HEK293 (cell line): ENCODE data around the gene AATF.

Experiments
- CTCF ChIA-PET: fragments of 350-600 bp; formaldehyde crosslinking; extraction: SDS; loops from one replicate; lab custom pipeline; 2021; ENCODE audit warnings: antibody characterized with exemption; lab: Yijun Ruan, JAX
- POLR2A ChIA-PET: fragments of 300-600 bp; formaldehyde crosslinking; extraction: SDS; loops from one replicate; lab custom pipeline; 2020; ENCODE audit warnings: antibody characterized with exemption, inconsistent platforms; lab: Yijun Ruan, JAX
- H3K27ac ChIP-seq: fragments of 200-500 bp; sonication (Bioruptor generic); 2 replicates; pipeline ENCODE4 v1.5.1; 2014; ENCODE audit warnings: low read depth, low read length, control low read depth, inconsistent platforms; ENCODE audit errors: extremely low read depth
- H3K36me3 ChIP-seq, 2 experiments: fragments of 200-500 bp in 1 of 2; sonication (Bioruptor generic) in 1 of 2; 1 replicate in 1 of 2; 2 replicates in 1 of 2; pipeline ENCODE4 v1.5.1; 2014 to 2017; ENCODE audit warnings: inconsistent platforms in 2 of 2, low read length in 2 of 2; ENCODE audit not compliant: control insufficient read depth in 2 of 2, insufficient read depth in 1 of 2
- H3K4me1 ChIP-seq: fragments of 200-500 bp; sonication (Bioruptor generic); 2 replicates; pipeline ENCODE4 v1.5.1; 2014; ENCODE audit warnings: mild to moderate bottlenecking, low read length, inconsistent platforms; ENCODE audit not compliant: control insufficient read depth, insufficient read depth
- H3K4me3 ChIP-seq: 2 replicates; pipeline ENCODE4 v1.5.1; 2011; ENCODE audit warnings: low read depth, mild to moderate bottlenecking, control low read depth, low read length, moderate library complexity
- H3K9me3 ChIP-seq: fragments of 200-500 bp; sonication (Bioruptor generic); 2 replicates; pipeline ENCODE4 v1.5.1; 2014; ENCODE audit warnings: low read depth, low read length, inconsistent platforms; ENCODE audit not compliant: control insufficient read depth, insufficient read depth
- FEZF1 ChIP-seq: fragments of 450-650 bp; formaldehyde crosslinking; IDR thresholded peaks from 2 replicates; pipeline ENCODE4 v1.5.1; 2016; ENCODE audit warnings: missing biosample characterization, missing genetic modification characterization
- HOXD13 ChIP-seq: sonication (generic); formaldehyde crosslinking; IDR thresholded peaks from 2 replicates; pipeline ENCODE4 v1.8.0; 2022; ENCODE audit warnings: missing genetic modification reagents, borderline replicate concordance
- KLF16 ChIP-seq: fragments of 450-650 bp; formaldehyde crosslinking; IDR thresholded peaks from 2 replicates; pipeline ENCODE4 v1.5.1; 2017; ENCODE audit warnings: missing biosample characterization, missing genetic modification characterization
- OSR2 ChIP-seq: fragments of 450-650 bp; formaldehyde crosslinking; IDR thresholded peaks from 2 replicates; pipeline ENCODE4 v1.5.1; 2016; ENCODE audit warnings: missing biosample characterization, missing genetic modification characterization
- OVOL3 ChIP-seq: fragments of 450-650 bp; formaldehyde crosslinking; IDR thresholded peaks from 2 replicates; pipeline ENCODE4 v1.5.1; 2016; ENCODE audit warnings: missing biosample characterization, missing genetic modification characterization
- SCRT1 ChIP-seq: fragments of 450-650 bp; formaldehyde crosslinking; IDR thresholded peaks from 2 replicates; pipeline ENCODE4 v1.5.1; 2016; ENCODE audit warnings: missing biosample characterization, missing genetic modification characterization, borderline replicate concordance
- SCRT2 ChIP-seq: fragments of 450-650 bp; formaldehyde crosslinking; IDR thresholded peaks from 2 replicates; pipeline ENCODE4 v1.5.1; 2016; ENCODE audit warnings: missing biosample characterization, missing genetic modification characterization
- SP2 ChIP-seq: fragments of 450-650 bp; formaldehyde crosslinking; IDR thresholded peaks from 2 replicates; pipeline ENCODE4 v1.5.1; 2016; ENCODE audit warnings: missing biosample characterization, missing genetic modification characterization
- ZBTB1 ChIP-seq: fragments of 450-650 bp; formaldehyde crosslinking; IDR thresholded peaks from 2 replicates; pipeline ENCODE4 v1.5.1; 2016; ENCODE audit warnings: missing biosample characterization, missing genetic modification characterization
- ZFP41 ChIP-seq: fragments of 450-650 bp; formaldehyde crosslinking; IDR thresholded peaks from 2 replicates; pipeline ENCODE4 v1.5.1; 2016; ENCODE audit warnings: missing biosample characterization, missing genetic modification characterization, borderline replicate concordance
- ZNF121 ChIP-seq: fragments of 450-650 bp; formaldehyde crosslinking; IDR thresholded peaks from 2 replicates; pipeline ENCODE4 v1.5.1; 2016; ENCODE audit warnings: missing biosample characterization, missing genetic modification characterization
- ZNF23 ChIP-seq: fragments of 450-650 bp; formaldehyde crosslinking; IDR thresholded peaks from 2 replicates; pipeline ENCODE4 v1.5.1; 2016; ENCODE audit warnings: missing biosample characterization, missing genetic modification characterization, borderline replicate concordance
- ZNF24 ChIP-seq: fragments of 450-650 bp; formaldehyde crosslinking; IDR thresholded peaks from 2 replicates; pipeline ENCODE4 v1.5.1; 2016; ENCODE audit warnings: missing biosample characterization, missing genetic modification characterization
- ZNF324 ChIP-seq: fragments of 450-650 bp; formaldehyde crosslinking; IDR thresholded peaks from 2 replicates; pipeline ENCODE4 v1.5.1; 2016; ENCODE audit warnings: missing biosample characterization, missing genetic modification characterization
- ZNF335 ChIP-seq: fragments of 450-650 bp; formaldehyde crosslinking; conservative IDR thresholded peaks from 2 replicates; pipeline ENCODE4 v1.5.1; 2016; ENCODE audit warnings: missing biosample characterization, missing genetic modification characterization
- ZNF354C ChIP-seq: fragments of 450-650 bp; formaldehyde crosslinking; IDR thresholded peaks from 2 replicates; pipeline ENCODE4 v1.5.1; 2016; ENCODE audit warnings: missing biosample characterization, missing genetic modification characterization, low read depth, borderline replicate concordance
- ZNF391 ChIP-seq: fragments of 450-650 bp; formaldehyde crosslinking; IDR thresholded peaks from 2 replicates; pipeline ENCODE4 v1.5.1; 2016; ENCODE audit warnings: low read depth, missing biosample characterization, missing genetic modification characterization, borderline replicate concordance
- ZNF423 ChIP-seq: fragments of 450-650 bp; formaldehyde crosslinking; IDR thresholded peaks from 2 replicates; pipeline ENCODE4 v1.5.1; 2016; ENCODE audit warnings: missing biosample characterization, missing genetic modification characterization
- ZNF426 ChIP-seq: fragments of 450-650 bp; formaldehyde crosslinking; IDR thresholded peaks from 2 replicates; pipeline ENCODE4 v1.5.1; 2017; ENCODE audit warnings: missing biosample characterization, missing genetic modification characterization, mild to moderate bottlenecking, inconsistent platforms, moderate library complexity
- ZNF623 ChIP-seq: fragments of 450-650 bp; formaldehyde crosslinking; IDR thresholded peaks from 2 replicates; pipeline ENCODE4 v1.5.1; 2016; ENCODE audit warnings: missing biosample characterization, missing genetic modification characterization
- ZNF654 ChIP-seq: fragments of 450-650 bp; formaldehyde crosslinking; IDR thresholded peaks from 2 replicates; pipeline ENCODE4 v1.5.1; 2016; ENCODE audit warnings: low read depth, missing biosample characterization, missing genetic modification characterization
- ZNF660 ChIP-seq: fragments of 450-650 bp; IDR thresholded peaks from 2 replicates; pipeline ENCODE4 v1.5.1; 2018; ENCODE audit warnings: missing biosample characterization, mild to moderate bottlenecking, missing genetic modification characterization
- ZNF701 ChIP-seq: fragments of 450-650 bp; formaldehyde crosslinking; IDR thresholded peaks from 2 replicates; pipeline ENCODE4 v1.5.1; 2016; ENCODE audit warnings: missing biosample characterization, missing genetic modification characterization
- ZNF768 ChIP-seq: fragments of 450-650 bp; formaldehyde crosslinking; IDR thresholded peaks from 2 replicates; pipeline ENCODE4 v1.5.1; 2018; ENCODE audit warnings: missing biosample characterization, mild to moderate bottlenecking, missing genetic modification characterization
- ZSCAN23 ChIP-seq: fragments of 450-650 bp; formaldehyde crosslinking; IDR thresholded peaks from 2 replicates; pipeline ENCODE4 v1.5.1; 2016; ENCODE audit warnings: missing biosample characterization, missing genetic modification characterization
- TF ChIP-seq, protein P1 (sequence below): fragments of 450-650 bp; formaldehyde crosslinking; IDR thresholded peaks from 2 replicates; pipeline ENCODE4 v1.5.1; 2017; ENCODE audit warnings: missing biosample characterization, missing genetic modification characterization
- TF ChIP-seq, protein P2 (sequence below): fragments of 450-650 bp; formaldehyde crosslinking; IDR thresholded peaks from 2 replicates; pipeline ENCODE4; 2016; ENCODE audit warnings: missing biosample characterization, missing genetic modification characterization
- TF ChIP-seq, protein P3 (sequence below): fragments of 450-650 bp; formaldehyde crosslinking; IDR thresholded peaks from 2 replicates; pipeline ENCODE4 v1.5.1; 2016; ENCODE audit warnings: missing biosample characterization, missing genetic modification characterization, borderline replicate concordance
- TF ChIP-seq, protein P4 (sequence below): sonication (generic); formaldehyde crosslinking; IDR thresholded peaks from 2 replicates; pipeline ENCODE4 v1.8.1; 2022; ENCODE audit warnings: mild to moderate bottlenecking, moderate library complexity, missing genetic modification reagents
- TF ChIP-seq, protein P5 (sequence below): fragments of 450-650 bp; formaldehyde crosslinking; IDR thresholded peaks from 2 replicates; pipeline ENCODE4 v1.5.1; 2017; ENCODE audit warnings: missing biosample characterization, missing genetic modification characterization

AATF gene

DNA sequence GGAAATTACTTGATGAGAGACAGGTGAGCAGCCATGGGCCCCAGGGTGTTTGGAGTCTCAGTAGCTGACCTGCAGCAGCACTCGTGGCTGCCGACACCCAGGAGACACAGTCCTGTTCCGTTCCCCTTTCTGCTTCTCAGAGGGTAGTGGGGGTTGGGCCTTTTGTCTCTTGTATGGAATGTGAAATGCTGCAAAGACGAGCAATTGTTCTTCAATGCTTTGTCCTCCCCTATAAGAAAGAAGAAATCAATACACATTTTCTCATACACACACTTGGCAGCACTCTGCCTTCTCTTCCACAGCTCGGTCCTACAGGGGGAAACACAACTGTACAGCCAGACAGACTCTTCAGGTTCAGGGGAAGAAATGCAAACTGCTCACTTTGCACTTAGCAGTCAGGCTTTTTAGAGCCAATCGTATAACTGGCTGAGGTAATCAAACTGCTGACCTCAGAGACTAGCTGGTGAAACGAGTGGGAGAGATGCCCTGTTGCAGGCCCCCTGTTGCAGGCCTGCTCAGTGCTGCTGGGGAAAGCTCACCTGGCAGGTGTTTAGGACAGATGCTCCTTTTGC lies 96.7 kb downstream of the AATF start:
- Histone ChIP-seq H3K27ac (no peak overlapping the region), H3K4me1 (peaks cover 20% of the 10 kb centered on the region; the same call in 1 of the 2 replicates), H3K36me3 (peaks cover 13 to 15% of the 10 kb centered on the region in 2 experiments), H3K9me3 (no peaks in the 10 kb centered on the region), H3K4me3 (no peak overlapping the region)
- CTCF ChIA-PET: interaction anchor here (0.5 to 5.2 kb wide), 11 partner anchors 23 to 443 kb away, joined by 3 to 84 read pairs (median 3); partner anchors contain the start of genes LHX1 and MRM1
- POLR2A ChIA-PET: interaction anchor here (0.9 kb wide), 1 partner anchor 109 kb away, joined by 3 read pairs; no protein-coding TSS in a partner anchor
- TF ChIP-seq ZNF23: no peak
- no peak for TF ChIP-seq ZNF335 (tag by site-specific recombination)
- TF ChIP-seq ZNF121 (tag by site-specific recombination): no peak
- TF ChIP-seq FEZF1: peak; percentile 97
- TF ChIP-seq ZNF654 (tag by site-specific recombination): no peak
- peak; percentile 61; the same call in 1 of the 2 replicates for TF ChIP-seq ZNF24 (tag by site-specific recombination)
- TF ChIP-seq, protein P1, sequence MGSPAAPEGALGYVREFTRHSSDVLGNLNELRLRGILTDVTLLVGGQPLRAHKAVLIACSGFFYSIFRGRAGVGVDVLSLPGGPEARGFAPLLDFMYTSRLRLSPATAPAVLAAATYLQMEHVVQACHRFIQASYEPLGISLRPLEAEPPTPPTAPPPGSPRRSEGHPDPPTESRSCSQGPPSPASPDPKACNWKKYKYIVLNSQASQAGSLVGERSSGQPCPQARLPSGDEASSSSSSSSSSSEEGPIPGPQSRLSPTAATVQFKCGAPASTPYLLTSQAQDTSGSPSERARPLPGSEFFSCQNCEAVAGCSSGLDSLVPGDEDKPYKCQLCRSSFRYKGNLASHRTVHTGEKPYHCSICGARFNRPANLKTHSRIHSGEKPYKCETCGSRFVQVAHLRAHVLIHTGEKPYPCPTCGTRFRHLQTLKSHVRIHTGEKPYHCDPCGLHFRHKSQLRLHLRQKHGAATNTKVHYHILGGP: no peak
- TF ChIP-seq ZNF324 (tag by site-specific recombination): no peak
- TF ChIP-seq HOXD13 (CRISPR knock-in tag): no peak
- no peak for TF ChIP-seq ZNF354C (tag by site-specific recombination)
- no peak for TF ChIP-seq ZNF391 (tag by site-specific recombination)
- TF ChIP-seq OSR2: 0 out of 2 replicates have a peak, but pooled peaks have one; percentile 28
- no peak for TF ChIP-seq ZFP41 (tag by site-specific recombination)
- no peak for TF ChIP-seq ZBTB1 (tag by site-specific recombination)
- no peak for TF ChIP-seq KLF16 (tag by site-specific recombination)
- TF ChIP-seq ZNF623: no peak
- TF ChIP-seq, protein P2, sequence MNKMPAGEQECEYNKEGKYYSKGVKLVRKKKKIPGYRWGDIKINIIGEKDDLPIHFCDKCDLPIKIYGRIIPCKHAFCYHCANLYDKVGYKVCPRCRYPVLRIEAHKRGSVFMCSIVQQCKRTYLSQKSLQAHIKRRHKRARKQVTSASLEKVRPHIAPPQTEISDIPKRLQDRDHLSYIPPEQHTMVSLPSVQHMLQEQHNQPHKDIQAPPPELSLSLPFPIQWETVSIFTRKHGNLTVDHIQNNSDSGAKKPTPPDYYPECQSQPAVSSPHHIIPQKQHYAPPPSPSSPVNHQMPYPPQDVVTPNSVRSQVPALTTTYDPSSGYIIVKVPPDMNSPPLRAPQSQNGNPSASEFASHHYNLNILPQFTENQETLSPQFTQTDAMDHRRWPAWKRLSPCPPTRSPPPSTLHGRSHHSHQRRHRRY: no peak
- TF ChIP-seq, protein P3, sequence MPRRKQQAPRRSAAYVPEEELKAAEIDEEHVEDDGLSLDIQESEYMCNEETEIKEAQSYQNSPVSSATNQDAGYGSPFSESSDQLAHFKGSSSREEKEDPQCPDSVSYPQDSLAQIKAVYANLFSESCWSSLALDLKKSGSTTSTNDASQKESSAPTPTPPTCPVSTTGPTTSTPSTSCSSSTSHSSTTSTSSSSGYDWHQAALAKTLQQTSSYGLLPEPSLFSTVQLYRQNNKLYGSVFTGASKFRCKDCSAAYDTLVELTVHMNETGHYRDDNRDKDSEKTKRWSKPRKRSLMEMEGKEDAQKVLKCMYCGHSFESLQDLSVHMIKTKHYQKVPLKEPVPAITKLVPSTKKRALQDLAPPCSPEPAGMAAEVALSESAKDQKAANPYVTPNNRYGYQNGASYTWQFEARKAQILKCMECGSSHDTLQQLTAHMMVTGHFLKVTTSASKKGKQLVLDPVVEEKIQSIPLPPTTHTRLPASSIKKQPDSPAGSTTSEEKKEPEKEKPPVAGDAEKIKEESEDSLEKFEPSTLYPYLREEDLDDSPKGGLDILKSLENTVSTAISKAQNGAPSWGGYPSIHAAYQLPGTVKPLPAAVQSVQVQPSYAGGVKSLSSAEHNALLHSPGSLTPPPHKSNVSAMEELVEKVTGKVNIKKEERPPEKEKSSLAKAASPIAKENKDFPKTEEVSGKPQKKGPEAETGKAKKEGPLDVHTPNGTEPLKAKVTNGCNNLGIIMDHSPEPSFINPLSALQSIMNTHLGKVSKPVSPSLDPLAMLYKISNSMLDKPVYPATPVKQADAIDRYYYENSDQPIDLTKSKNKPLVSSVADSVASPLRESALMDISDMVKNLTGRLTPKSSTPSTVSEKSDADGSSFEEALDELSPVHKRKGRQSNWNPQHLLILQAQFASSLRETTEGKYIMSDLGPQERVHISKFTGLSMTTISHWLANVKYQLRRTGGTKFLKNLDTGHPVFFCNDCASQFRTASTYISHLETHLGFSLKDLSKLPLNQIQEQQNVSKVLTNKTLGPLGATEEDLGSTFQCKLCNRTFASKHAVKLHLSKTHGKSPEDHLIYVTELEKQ (tag by site-specific recombination): no peak
- no peak for TF ChIP-seq ZNF701 (tag by site-specific recombination)
- no peak for TF ChIP-seq ZNF423 (tag by site-specific recombination)
- no peak for TF ChIP-seq SP2 (tag by site-specific recombination)
- no peak for TF ChIP-seq ZSCAN23 (tag by site-specific recombination)
- TF ChIP-seq ZNF768 (tag by site-specific recombination): no peak
- TF ChIP-seq, protein P4, sequence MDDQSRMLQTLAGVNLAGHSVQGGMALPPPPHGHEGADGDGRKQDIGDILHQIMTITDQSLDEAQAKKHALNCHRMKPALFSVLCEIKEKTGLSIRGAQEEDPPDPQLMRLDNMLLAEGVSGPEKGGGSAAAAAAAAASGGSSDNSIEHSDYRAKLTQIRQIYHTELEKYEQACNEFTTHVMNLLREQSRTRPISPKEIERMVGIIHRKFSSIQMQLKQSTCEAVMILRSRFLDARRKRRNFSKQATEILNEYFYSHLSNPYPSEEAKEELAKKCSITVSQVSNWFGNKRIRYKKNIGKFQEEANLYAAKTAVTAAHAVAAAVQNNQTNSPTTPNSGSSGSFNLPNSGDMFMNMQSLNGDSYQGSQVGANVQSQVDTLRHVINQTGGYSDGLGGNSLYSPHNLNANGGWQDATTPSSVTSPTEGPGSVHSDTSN (CRISPR knock-in tag): no peak
- peak; percentile 99 for TF ChIP-seq SCRT2 (tag by site-specific recombination)
- no peak for TF ChIP-seq ZNF426 (tag by site-specific recombination)
- TF ChIP-seq, protein P5, sequence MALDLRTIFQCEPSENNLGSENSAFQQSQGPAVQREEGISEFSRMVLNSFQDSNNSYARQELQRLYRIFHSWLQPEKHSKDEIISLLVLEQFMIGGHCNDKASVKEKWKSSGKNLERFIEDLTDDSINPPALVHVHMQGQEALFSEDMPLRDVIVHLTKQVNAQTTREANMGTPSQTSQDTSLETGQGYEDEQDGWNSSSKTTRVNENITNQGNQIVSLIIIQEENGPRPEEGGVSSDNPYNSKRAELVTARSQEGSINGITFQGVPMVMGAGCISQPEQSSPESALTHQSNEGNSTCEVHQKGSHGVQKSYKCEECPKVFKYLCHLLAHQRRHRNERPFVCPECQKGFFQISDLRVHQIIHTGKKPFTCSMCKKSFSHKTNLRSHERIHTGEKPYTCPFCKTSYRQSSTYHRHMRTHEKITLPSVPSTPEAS (tag by site-specific recombination): no peak
- no peak for TF ChIP-seq OVOL3 (tag by site-specific recombination)
- peak; percentile 89 for TF ChIP-seq SCRT1 (tag by site-specific recombination)
- 0 out of 2 replicates have a peak, but pooled peaks have one; percentile 25 for TF ChIP-seq ZNF660
